IPS-15b (cell line): ENCODE results near the gene TGIF2.

ENCODE experiments used
- H3K27me3 ChIP-seq: one replicate; pipeline ENCODE4 v1.6.1; 2013; ENCODE audit warnings: low read length; ENCODE audit not compliant: control insufficient read depth, insufficient read depth
- H3K36me3 ChIP-seq: one replicate; pipeline ENCODE4 v1.6.1; 2013; ENCODE audit warnings: low read length; ENCODE audit not compliant: control insufficient read depth, insufficient read depth
- H3K4me1 ChIP-seq: one replicate; pipeline ENCODE4 v1.6.1; 2013; ENCODE audit warnings: mild to moderate bottlenecking, low read length; ENCODE audit not compliant: control insufficient read depth, insufficient read depth
- H3K4me3 ChIP-seq: one replicate; pipeline ENCODE4 v1.5.1; 2013; ENCODE audit warnings: low read depth, low read length
- H3K9ac ChIP-seq: one replicate; pipeline ENCODE4 v1.6.1; 2013; ENCODE audit warnings: low read depth, mild to moderate bottlenecking, low read length
- H3K9me3 ChIP-seq: one replicate; pipeline ENCODE4 v1.6.1; 2013; ENCODE audit warnings: mild to moderate bottlenecking, low read length; ENCODE audit not compliant: control insufficient read depth, insufficient read depth

Gene TGIF2

DNA sequence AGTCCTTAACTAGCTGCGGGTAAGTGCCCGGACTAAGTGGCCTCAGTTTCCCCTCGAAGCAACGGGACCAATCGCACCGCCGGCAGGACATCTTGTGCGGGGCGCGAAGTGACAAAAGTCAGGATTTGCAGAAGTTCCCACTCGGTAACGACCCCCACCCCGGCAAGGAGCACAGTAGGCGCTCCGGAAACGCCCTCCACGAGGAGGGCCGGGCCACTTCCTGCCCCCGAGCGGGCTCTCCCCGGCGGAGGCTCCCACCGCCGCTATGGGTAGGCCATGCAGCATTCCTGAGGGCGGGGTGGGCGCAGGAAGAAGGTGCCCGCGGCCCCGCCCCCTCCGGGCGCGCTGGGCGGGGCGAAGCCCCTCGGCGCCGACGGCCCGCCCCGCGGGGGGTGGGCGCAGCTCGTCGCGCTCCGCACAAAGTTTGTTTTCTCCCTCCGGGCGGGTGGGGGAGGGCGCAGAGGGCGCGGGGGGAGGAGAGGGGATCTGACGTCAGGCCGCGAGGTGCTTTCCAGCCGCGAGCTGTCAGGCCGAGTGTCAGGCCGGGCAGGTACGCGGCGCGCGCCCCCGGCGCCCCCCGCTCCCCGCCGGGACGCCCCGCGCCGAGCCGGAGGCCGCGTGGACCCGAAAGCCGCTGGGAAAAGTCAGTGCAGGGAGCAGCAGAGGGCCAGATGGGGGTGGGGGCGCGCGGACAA lies at the start of gene TGIF2:
TSS of gene TGIF2 (plus strand) at position 495 of the 695 bp plus-strand sequence. CDS start 5,178 bp downstream, outside the sequence.
- no peaks in the 10 kb centered on the region for H3K9me3 ChIP-seq
- H3K4me3 ChIP-seq = peak within 1 kb of the TSS; percentile 78
- peaks cover 6% of the 10 kb centered on the region for H3K4me1 ChIP-seq
- H3K27me3 ChIP-seq = no peaks in the 10 kb centered on the region
- peak within 1 kb of the TSS; percentile 79 for H3K9ac ChIP-seq
- H3K36me3 ChIP-seq = no peaks in the 10 kb centered on the region

DNA sequence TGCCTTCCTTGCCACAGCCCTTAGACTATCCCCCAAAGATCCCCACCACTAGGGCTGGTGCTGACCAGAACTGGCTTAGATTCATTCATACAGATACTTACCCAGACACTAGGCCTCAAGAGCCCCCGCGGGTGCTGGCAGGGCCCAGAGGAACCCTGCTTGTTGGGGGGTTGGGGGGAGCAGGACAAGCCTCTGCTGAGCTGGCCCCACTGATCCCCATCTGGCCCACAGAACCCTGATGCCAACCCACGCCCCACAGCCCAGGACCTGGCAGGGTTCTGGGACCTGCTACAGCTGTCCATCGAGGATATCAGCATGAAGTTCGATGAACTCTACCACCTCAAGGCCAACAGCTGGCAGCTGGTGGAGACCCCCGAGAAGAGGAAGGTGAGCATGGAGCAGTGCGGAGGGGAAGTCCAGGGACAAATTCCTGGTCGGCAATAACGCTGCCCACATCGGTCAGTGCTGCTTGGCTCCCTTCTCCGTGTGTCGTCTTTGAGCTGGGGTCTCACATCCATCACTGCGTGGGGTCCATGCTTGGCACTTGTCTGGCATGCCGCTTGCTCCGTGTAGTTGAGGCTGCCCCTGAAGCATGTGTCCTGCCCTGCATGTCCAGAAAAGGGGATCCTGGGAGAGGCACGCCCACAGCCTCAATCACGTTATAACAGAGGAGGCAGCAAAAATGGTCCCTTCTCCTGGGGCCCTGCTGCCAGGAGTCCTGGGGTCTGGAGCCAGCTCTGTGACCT lies 47.6 kb upstream of the TGIF2 start:
- no peaks in the 10 kb centered on the region for H3K27me3 ChIP-seq
- H3K36me3 ChIP-seq = peaks cover 33% of the 10 kb centered on the region
- no peak overlapping the region for H3K4me3 ChIP-seq
- no peak overlapping the region for H3K9ac ChIP-seq
- no peaks in the 10 kb centered on the region for H3K9me3 ChIP-seq
- no peaks in the 10 kb centered on the region for H3K4me1 ChIP-seq

GRCh38 chr20:36526521-36527011 lies 46.8 kb upstream of the TGIF2 start:
- Histone ChIP-seq H3K4me3 (no peak overlapping the region), H3K4me1 (no peaks in the 10 kb centered on the region), H3K27me3 (no peaks in the 10 kb centered on the region), H3K36me3 (peaks cover 33% of the 10 kb centered on the region), H3K9me3 (no peaks in the 10 kb centered on the region), H3K9ac (no peak overlapping the region)

DNA sequence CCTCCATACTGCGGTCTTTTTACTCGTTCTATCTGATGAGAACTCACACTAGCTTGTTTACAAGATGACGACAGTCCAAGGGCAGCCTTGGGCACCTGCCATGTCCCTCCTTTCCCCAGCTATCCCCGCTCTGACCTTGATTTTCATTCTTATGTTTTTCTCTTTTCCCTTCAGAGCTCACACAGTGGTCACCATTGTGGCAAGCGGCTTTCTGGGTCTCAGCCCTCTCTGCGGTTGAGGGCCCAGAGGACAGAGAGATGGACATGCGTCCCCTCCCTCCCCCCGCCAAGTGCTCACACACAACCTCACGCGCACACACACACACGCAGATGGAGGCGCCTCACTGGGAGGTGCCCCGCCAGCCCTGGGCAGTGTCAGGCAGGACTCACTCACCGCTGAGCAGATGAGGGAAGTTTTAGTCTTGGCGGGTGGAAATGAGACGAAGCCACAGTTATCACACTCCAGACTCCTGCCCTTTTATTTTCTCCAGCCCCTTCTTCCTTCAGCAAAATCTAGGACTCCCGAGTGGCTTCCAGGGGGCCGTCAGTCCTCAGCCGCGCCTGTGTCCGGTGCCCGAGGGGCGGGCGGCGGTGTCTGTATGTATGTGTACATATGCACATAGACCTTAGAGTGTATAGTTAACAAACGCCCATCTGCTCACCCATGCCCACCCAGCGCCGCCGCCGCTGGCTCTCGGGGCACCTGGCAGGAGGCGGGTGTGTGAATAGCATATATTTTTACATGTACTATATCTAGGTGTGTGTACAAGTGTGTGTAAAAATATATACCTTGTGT lies 45.9 kb upstream of the TGIF2 start:
- no peaks in the 10 kb centered on the region for H3K4me1 ChIP-seq
- H3K27me3 ChIP-seq = no peaks in the 10 kb centered on the region
- no peaks in the 10 kb centered on the region for H3K9me3 ChIP-seq
- H3K36me3 ChIP-seq = peaks cover 30% of the 10 kb centered on the region
- no peak overlapping the region for H3K4me3 ChIP-seq
- H3K9ac ChIP-seq = no peak overlapping the region

GRCh38 chr20:36528176-36528874 lies 45.1 kb upstream of the TGIF2 start:
- no peaks in the 10 kb centered on the region for H3K4me1 ChIP-seq
- H3K9ac ChIP-seq = no peak overlapping the region
- H3K4me3 ChIP-seq = no peak overlapping the region
- H3K9me3 ChIP-seq = no peaks in the 10 kb centered on the region
- H3K36me3 ChIP-seq = peaks cover 30% of the 10 kb centered on the region
- no peaks in the 10 kb centered on the region for H3K27me3 ChIP-seq

DNA sequence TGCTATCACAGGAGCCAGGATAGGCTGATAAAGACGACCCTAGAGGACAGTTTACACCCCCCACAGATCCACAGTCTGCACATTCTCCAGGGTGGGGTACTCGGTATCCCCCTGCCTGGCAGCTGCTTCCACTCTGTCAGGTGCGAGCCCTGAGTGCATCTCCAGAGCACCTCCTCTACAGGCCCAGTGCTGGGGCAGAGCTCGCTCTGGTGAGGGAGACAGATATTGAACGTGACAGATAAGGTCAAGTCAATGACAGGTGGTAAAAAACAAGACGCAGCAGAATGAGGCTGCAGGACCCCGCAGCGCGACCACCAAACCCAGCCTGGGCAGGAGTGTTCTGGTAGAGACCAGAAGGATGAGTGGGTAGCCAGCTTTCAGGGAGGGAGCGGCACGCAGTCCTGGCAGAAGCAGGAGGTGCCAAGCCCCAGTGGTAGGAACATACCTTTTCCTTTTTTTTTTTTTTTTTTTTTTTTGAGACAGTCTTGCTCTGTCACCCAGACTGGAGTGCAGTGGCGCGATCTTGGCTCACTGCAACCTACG lies 44.5 kb upstream of the TGIF2 start:
- Histone ChIP-seq H3K4me3 (no peak overlapping the region), H3K36me3 (peaks cover 24% of the 10 kb centered on the region), H3K9ac (no peak overlapping the region), H3K9me3 (no peaks in the 10 kb centered on the region), H3K27me3 (no peaks in the 10 kb centered on the region), H3K4me1 (no peaks in the 10 kb centered on the region)

DNA sequence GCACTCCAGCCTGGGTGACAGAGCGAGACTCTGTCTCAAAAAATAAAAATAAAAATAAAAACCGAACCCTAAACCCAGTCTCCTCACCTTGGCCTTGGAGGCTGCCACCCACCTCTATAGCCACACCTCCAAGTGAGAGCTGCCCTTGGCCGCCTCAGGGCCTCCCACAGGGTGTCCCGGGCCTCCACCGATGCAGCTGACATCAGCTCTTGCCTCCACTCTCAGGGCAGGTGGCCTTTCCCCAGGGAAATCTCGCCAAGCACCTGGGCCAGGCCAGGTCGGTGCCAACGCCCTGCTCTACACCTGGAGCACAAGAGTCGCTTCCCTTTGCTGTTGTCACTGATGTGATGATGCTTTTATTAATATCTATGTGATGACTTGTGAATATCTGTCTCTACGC lies 41.0 kb upstream of the TGIF2 start:
- Histone ChIP-seq H3K27me3 (no peaks in the 10 kb centered on the region), H3K9me3 (no peaks in the 10 kb centered on the region), H3K4me3 (no peak overlapping the region), H3K36me3 (peaks cover 9% of the 10 kb centered on the region), H3K4me1 (no peaks in the 10 kb centered on the region), H3K9ac (no peak overlapping the region)

GRCh38 chr20:36532822-36533221 lies 40.6 kb upstream of the TGIF2 start:
- no peak overlapping the region for H3K4me3 ChIP-seq
- H3K9me3 ChIP-seq = no peaks in the 10 kb centered on the region
- peaks cover 9% of the 10 kb centered on the region for H3K36me3 ChIP-seq
- no peak overlapping the region for H3K9ac ChIP-seq
- no peaks in the 10 kb centered on the region for H3K4me1 ChIP-seq
- no peaks in the 10 kb centered on the region for H3K27me3 ChIP-seq

DNA sequence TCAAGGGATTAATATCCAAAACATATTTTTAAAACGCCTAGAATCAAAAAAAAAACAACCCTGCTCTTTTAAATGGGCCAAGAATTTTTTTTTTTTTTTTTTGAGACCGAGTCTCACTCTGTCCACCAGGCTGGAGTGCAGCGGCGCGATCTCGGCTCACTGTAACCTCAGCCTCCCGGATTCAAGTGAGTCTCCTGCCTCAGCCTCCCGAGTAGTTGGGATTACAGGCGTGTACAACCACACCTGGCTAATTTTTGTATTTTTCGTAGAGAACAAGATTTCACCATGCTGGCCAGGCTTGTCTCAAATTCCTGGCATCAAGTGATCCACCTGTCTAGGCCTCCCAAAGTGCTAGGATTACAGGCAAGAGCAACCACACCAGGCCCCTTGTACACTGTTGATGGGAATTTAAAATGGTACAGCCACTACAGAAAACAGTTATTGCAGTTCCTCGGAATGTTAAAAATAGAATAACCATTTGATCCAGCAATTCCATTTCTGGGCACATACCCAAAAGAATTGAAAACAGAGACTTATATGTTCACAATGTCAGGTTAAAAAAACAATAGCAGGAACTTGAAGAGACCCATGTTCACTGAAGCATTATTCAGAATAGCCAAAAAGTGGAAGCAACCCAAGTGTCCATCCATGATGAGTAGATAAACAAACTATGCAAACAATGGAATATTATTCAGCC lies 35.2 kb upstream of the TGIF2 start:
- Histone ChIP-seq H3K4me1 (peaks cover 11% of the 10 kb centered on the region), H3K9ac (no peak overlapping the region), H3K9me3 (no peaks in the 10 kb centered on the region), H3K27me3 (no peaks in the 10 kb centered on the region), H3K4me3 (no peak overlapping the region), H3K36me3 (no peaks in the 10 kb centered on the region)

- Histone ChIP-seq H3K9ac (peak overlapping the region; percentile 54), H3K4me1 (peaks cover 13% of the 10 kb centered on the region), H3K36me3 (no peaks in the 10 kb centered on the region), H3K9me3 (no peaks in the 10 kb centered on the region), H3K4me3 (peak overlapping the region; percentile 64), H3K27me3 (no peaks in the 10 kb centered on the region)
Measured at GRCh38 chr20:36540551-36541211, 32.7 kb upstream of the TGIF2 start.
